Measurements from ENCODE around the gene EPSTI1. TPM values are rescaled to one million over a fixed set of nuclear protein-coding genes. Genes with fewer than 3 reads are reported as not detected.

EPSTI1 gene
- polyA plus RNA-seq, 1 of the 3 experiments (the other 2 are of a cell fraction) = 0.02 TPM

DNA sequence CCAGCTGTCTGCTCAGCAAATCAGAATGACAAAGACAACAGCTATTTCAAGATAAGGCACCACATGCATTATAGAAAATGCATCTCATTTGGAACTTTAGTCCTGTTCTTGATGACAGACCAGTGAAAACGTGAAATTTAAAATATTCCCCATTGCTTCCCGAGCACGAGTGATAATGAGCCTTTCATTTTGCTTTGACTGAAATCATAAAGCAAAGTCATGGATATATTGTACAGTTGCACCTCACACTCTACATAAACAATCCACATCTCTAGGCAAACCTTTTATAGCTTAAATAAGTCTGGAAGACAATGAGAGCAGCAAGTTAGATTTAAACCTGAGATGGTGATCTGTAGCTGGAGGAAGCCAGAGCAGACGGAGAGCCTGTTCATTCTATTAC, 131.6 kb downstream of the EPSTI1 start:
- DNase-seq = no peak
- no peak for TF ChIP-seq NFIC (IDR thresholded peaks at IDR 0.05; ENCODE audit: borderline replicate concordance)
- TF ChIP-seq, protein P1, sequence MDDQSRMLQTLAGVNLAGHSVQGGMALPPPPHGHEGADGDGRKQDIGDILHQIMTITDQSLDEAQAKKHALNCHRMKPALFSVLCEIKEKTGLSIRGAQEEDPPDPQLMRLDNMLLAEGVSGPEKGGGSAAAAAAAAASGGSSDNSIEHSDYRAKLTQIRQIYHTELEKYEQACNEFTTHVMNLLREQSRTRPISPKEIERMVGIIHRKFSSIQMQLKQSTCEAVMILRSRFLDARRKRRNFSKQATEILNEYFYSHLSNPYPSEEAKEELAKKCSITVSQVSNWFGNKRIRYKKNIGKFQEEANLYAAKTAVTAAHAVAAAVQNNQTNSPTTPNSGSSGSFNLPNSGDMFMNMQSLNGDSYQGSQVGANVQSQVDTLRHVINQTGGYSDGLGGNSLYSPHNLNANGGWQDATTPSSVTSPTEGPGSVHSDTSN (IDR thresholded peaks at IDR 0.05) = no peak
- no peak for TF ChIP-seq EP300 (IDR thresholded peaks at IDR 0.05; ENCODE audit: borderline replicate concordance in 1 of 2, low read depth in 1 of 2, low read length in 1 of 2)
- Histone ChIP-seq H3K27me3 (ENCODE audit: insufficient read depth) (no peaks in the 10 kb centered on the region), H3K9me2 (no peaks in the 10 kb centered on the region), H3K4me1 (ENCODE audit: control insufficient read depth in 1 of 2, insufficient read depth in 2 of 2, low read depth in 1 of 2, low read length in 1 of 2) (peaks cover 0 to 7% of the 10 kb centered on the region in 2 experiments; a peak in 2 of 4 replicates), H3K27ac (ENCODE audit: low read depth in 2 of 2, low read length in 1 of 2) (no peak overlapping the region), H4K20me1 (ENCODE audit: insufficient read depth) (no peaks in the 10 kb centered on the region), H3K9me3 (no peaks in the 10 kb centered on the region), H3K36me3 (replicated peaks in 1 of 2; ENCODE audit: control insufficient read depth in 1 of 2, insufficient read depth in 2 of 2, low read length in 1 of 2) (no peaks in the 10 kb centered on the region), H3K79me2 (ENCODE audit: insufficient read depth) (no peaks in the 10 kb centered on the region), H3K4me2 (no peak overlapping the region), H2AFZ (ENCODE audit: low read depth) (no peak overlapping the region), H3F3A (replicated peaks; ENCODE audit: insufficient read depth) (peaks cover 3% of the 10 kb centered on the region), H3K4me3 (ENCODE audit: low read depth in 2 of 2, low read length in 1 of 2) (no peak overlapping the region), H3K9ac (no peak overlapping the region)
- WGBS (ENCODE audit: low lambda C conversion rate) = 78% methylated on average over 4 of the region's 4 CpGs
- ChIA-PET CTCF (interaction anchor here (1.4 to 1.8 kb wide), 2 partner anchors 11 to 17 kb away, joined by 3 to 6 read pairs; no protein-coding TSS in a partner anchor), POLR2A (no interaction called here)

DNA sequence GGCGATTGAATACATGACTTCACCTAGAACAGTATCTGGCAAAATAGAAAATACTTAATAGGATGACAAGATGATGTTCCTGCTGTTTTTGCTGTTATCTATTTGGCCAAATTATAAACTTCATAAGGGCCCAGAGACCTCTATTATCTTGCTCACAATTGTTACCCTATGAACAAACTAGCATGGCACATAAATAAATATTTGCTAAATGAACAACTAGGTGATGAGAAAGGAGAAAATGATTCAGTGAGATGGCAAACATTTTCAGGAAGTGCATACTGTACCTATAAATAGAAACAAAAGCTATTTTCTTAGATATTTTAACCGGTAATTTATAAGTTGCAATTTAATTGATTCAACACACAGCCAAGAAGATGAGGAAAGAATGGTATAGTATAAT, 132.3 kb downstream of the EPSTI1 start:
- H3K4me3 ChIP-seq (ENCODE audit: low read depth in 2 of 2, low read length in 1 of 2) = no peak overlapping the region

DNA sequence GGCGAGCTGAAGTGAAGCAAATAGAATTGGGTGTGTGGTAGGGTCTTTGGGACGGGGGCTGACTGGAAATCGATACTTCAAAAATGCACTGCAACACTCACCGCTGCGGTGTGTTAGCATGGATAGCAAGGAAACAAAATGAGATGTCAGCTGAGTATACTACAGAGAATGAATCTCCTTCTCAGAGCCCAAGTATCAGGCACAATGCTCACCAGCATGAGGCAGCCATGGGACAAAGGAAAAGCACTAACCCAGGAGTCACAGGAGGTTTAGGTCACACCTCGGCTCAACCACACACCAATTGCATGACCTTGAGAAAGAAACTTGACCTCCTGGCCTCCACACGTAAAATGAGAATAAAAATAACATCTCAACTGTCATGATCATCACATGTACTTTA, 136.6 kb downstream of the EPSTI1 start:
- no peak for DNase-seq
- no peak overlapping the region for H3K9ac ChIP-seq
- no peaks in the 10 kb centered on the region for H3K9me3 ChIP-seq
- H3K79me2 ChIP-seq (ENCODE audit: insufficient read depth) = no peaks in the 10 kb centered on the region
- H3K27ac ChIP-seq (ENCODE audit: low read depth in 2 of 2, low read length in 1 of 2) = no peak overlapping the region
- no peaks in the 10 kb centered on the region for H4K20me1 ChIP-seq (ENCODE audit: insufficient read depth)
- 79% methylated on average over 7 of the region's 7 CpGs for WGBS (ENCODE audit: low lambda C conversion rate)
- H3K36me3 ChIP-seq (replicated peaks in 1 of 2; ENCODE audit: control insufficient read depth in 1 of 2, insufficient read depth in 2 of 2, low read length in 1 of 2) = no peaks in the 10 kb centered on the region
- H3K4me2 ChIP-seq = no peak overlapping the region
- no peaks in the 10 kb centered on the region for H3K27me3 ChIP-seq (ENCODE audit: insufficient read depth)
- no peak overlapping the region for H3K4me3 ChIP-seq (ENCODE audit: low read depth in 2 of 2, low read length in 1 of 2)
- H3F3A ChIP-seq (replicated peaks; ENCODE audit: insufficient read depth) = no peaks in the 10 kb centered on the region
- ChIA-PET CTCF (no interaction called here), POLR2A (no interaction called here)
- no peak overlapping the region for H2AFZ ChIP-seq (ENCODE audit: low read depth)
- TF ChIP-seq TCF12 (IDR thresholded peaks at IDR 0.05) (no peak), POLR2AphosphoS5 (IDR thresholded peaks at IDR 0.05; ENCODE audit: low read depth, low read length) (no peak), NRF1 (IDR thresholded peaks at IDR 0.05; ENCODE audit: low read depth, low read length) (no peak)
- TF ChIP-seq, protein P2, sequence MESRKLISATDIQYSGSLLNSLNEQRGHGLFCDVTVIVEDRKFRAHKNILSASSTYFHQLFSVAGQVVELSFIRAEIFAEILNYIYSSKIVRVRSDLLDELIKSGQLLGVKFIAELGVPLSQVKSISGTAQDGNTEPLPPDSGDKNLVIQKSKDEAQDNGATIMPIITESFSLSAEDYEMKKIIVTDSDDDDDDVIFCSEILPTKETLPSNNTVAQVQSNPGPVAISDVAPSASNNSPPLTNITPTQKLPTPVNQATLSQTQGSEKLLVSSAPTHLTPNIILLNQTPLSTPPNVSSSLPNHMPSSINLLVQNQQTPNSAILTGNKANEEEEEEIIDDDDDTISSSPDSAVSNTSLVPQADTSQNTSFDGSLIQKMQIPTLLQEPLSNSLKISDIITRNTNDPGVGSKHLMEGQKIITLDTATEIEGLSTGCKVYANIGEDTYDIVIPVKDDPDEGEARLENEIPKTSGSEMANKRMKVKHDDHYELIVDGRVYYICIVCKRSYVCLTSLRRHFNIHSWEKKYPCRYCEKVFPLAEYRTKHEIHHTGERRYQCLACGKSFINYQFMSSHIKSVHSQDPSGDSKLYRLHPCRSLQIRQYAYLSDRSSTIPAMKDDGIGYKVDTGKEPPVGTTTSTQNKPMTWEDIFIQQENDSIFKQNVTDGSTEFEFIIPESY (IDR thresholded peaks at IDR 0.05; ENCODE audit: borderline replicate concordance, low read depth) = no peak
- H3K4me1 ChIP-seq (ENCODE audit: control insufficient read depth in 1 of 2, insufficient read depth in 2 of 2, low read depth in 1 of 2, low read length in 1 of 2) = no peaks in the 10 kb centered on the region; a peak in 1 of 4 replicates
- H3K9me2 ChIP-seq = no peaks in the 10 kb centered on the region

More for the DNA sequence above, 132.3 kb downstream of the EPSTI1 start:
- WGBS (ENCODE audit: low lambda C conversion rate) = 25% methylated on average over 2 of the region's 2 CpGs
- Histone ChIP-seq H3K9ac (no peak overlapping the region), H3K36me3 (replicated peaks in 1 of 2; ENCODE audit: control insufficient read depth in 1 of 2, insufficient read depth in 2 of 2, low read length in 1 of 2) (no peaks in the 10 kb centered on the region), H3K4me1 (ENCODE audit: control insufficient read depth in 1 of 2, insufficient read depth in 2 of 2, low read depth in 1 of 2, low read length in 1 of 2) (peaks cover 0 to 2% of the 10 kb centered on the region in 2 experiments; a peak in 2 of 4 replicates), H3K4me2 (no peak overlapping the region), H3K27me3 (ENCODE audit: insufficient read depth) (no peaks in the 10 kb centered on the region), H4K20me1 (ENCODE audit: insufficient read depth) (no peaks in the 10 kb centered on the region), H3K79me2 (ENCODE audit: insufficient read depth) (no peaks in the 10 kb centered on the region), H2AFZ (ENCODE audit: low read depth) (no peak overlapping the region), H3F3A (replicated peaks; ENCODE audit: insufficient read depth) (peaks cover 3% of the 10 kb centered on the region), H3K9me2 (no peaks in the 10 kb centered on the region), H3K27ac (ENCODE audit: low read depth in 2 of 2, low read length in 1 of 2) (no peak overlapping the region), H3K9me3 (no peaks in the 10 kb centered on the region)
- TF ChIP-seq RFX5 (IDR thresholded peaks at IDR 0.05; ENCODE audit: low read length) = no peak
- TF ChIP-seq NFIC (IDR thresholded peaks at IDR 0.05; ENCODE audit: borderline replicate concordance) = no peak
- TF ChIP-seq RXRA (IDR thresholded peaks at IDR 0.05; ENCODE audit: borderline replicate concordance, low read depth) = no peak
- no peak for TF ChIP-seq TCF12 (IDR thresholded peaks at IDR 0.05)
- no peak for TF ChIP-seq MEF2A (IDR thresholded peaks at IDR 0.05; ENCODE audit: borderline replicate concordance, low read depth)
- TF ChIP-seq RAD21 (IDR thresholded peaks at IDR 0.05; ENCODE audit: low read length) = no peak
- TF ChIP-seq GABPA (IDR thresholded peaks at IDR 0.05; ENCODE audit: low read depth) = no peak
- TF ChIP-seq TAF1 (IDR thresholded peaks at IDR 0.05; ENCODE audit: borderline replicate concordance, low read depth, low read length) = no peak
- TF ChIP-seq, protein P3, sequence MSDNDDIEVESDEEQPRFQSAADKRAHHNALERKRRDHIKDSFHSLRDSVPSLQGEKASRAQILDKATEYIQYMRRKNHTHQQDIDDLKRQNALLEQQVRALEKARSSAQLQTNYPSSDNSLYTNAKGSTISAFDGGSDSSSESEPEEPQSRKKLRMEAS (IDR thresholded peaks at IDR 0.05; ENCODE audit: low read depth) = no peak
- TF ChIP-seq, protein P4, sequence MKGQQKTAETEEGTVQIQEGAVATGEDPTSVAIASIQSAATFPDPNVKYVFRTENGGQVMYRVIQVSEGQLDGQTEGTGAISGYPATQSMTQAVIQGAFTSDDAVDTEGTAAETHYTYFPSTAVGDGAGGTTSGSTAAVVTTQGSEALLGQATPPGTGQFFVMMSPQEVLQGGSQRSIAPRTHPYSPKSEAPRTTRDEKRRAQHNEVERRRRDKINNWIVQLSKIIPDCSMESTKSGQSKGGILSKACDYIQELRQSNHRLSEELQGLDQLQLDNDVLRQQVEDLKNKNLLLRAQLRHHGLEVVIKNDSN (IDR thresholded peaks at IDR 0.05; ENCODE audit: borderline replicate concordance, low read depth) = no peak
- no peak for TF ChIP-seq RCOR1 (IDR thresholded peaks at IDR 0.05; ENCODE audit: low read length)
- ChIA-PET POLR2A (no interaction called here), CTCF (interaction anchor here (1.4 to 1.8 kb wide), 2 partner anchors 10 to 16 kb away, joined by 3 to 6 read pairs; no protein-coding TSS in a partner anchor)
- no peak for DNase-seq
